GM21737 (cell line): Measurements from ENCODE around the gene AUTS2.
"Not testable (repeated sequence)": the region's sequence is repeated elsewhere in the genome, so short reads cannot be mapped to it uniquely, and the experiment has no call there.

ENCODE experiments used
- ATAC-seq: cut with Tn5 transposase; IDR thresholded peaks from one replicate; pipeline ENCODE4 v1.9.1; 2021; ENCODE audit warnings: mild to moderate bottlenecking, moderate library complexity; ENCODE audit not compliant: unreplicated experiment

Gene AUTS2

DNA sequence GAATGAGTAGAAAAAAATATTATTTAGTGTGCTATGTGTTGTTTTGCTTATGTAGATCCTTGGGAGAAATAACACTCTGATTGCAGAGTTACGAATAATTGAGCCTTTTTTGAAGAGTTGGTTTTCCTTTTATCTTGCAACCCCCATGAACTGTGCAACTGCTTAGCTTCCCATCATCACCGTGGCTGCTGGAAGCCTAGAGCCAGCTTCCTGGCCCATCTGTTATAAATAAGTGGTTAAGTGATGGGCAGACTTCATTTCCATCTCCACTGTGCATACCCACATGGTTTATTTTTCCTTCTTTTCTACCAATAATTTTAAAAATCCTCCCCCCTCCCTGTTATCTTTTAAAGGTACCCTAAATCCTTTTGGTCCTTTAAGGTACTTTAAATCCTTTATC is 978.8 kb downstream of the AUTS2 start:
- no peak for ATAC-seq

GRCh38 chr7:70578131-70578530 is 979.9 kb downstream of the AUTS2 start:
- ATAC-seq = no peak

DNA sequence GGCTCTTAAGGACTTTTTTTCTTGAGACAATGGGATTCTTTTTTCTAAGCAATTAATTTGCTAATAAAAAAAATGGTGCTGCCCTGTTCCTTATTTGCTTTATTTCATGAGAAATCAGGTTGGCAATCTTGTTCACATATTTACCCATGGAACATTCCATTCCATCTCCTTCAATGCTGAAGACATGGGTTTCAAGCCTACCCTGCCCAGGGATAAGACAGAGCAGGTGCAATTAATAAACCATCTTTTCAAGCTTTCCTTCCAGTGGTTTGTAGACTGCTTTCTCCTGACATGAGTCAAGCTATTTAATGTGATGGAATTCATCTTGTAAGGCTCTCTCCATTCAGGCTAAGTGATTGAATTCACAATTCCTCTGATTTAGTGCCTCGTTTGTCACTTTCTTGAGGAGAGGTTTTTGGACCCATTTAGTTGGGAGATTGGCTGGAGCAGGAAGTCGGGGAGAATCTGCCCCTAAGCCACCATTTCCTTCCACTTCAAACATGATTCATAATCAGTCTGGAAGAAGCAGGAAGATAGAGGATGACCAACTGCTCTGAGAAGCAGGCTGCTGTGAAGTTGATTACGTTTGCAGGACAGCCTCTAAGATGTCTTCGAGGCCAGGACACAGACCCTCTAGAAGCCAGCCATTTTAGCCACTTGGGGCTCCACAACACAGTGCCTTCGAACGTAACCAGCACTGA is 981.3 kb downstream of the AUTS2 start:
- ATAC-seq = no peak

DNA sequence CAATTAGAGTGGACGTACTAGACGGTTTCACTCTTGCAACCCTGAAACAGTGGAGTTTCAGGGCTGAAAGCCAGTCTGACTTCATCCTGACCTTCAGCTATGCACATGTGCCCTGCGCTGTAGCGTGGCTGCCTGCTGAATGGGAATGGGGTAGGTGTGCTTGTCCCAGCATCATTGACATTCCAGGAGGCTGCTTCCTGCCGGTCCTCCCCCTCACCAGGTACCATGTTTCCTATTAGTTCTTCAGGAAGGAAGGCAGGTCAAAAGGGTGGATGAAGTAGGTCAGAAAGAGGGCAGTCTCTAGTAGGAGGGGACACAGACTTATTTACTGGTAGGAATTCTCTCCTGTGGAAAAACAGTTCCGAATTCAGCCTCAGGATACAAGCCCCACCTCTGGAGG is 981.9 kb downstream of the AUTS2 start:
- ATAC-seq = no peak

- no peak for ATAC-seq
These were observed 984.9 kb downstream of the AUTS2 start for GRCh38 chr7:70582927-70583895.

- no peak for ATAC-seq
These were observed 985.9 kb downstream of the AUTS2 start for GRCh38 chr7:70583965-70584883.

DNA sequence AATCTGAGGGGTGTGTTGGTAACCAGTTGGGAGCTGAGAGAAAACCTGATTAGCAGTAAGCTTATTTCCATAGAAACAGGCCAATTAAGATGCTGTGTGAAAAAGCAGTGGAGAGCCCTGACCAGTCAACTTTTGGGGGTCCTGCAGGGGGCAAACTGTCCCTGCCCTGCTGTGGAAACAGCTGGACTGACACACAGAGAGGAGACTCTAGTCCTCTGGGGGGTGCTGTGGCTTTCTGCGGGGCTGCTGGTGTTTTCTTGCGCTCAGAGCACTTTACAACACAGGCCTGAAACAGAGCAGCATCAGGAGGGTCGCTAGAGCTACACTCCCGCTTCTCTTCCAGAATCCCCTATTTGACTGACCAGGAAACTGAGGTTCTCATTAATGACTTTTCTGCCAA is 986.8 kb downstream of the AUTS2 start:
- ATAC-seq = no peak

- ATAC-seq = no peak
These were observed 988.5 kb downstream of the AUTS2 start for GRCh38 chr7:70586822-70587221.

DNA sequence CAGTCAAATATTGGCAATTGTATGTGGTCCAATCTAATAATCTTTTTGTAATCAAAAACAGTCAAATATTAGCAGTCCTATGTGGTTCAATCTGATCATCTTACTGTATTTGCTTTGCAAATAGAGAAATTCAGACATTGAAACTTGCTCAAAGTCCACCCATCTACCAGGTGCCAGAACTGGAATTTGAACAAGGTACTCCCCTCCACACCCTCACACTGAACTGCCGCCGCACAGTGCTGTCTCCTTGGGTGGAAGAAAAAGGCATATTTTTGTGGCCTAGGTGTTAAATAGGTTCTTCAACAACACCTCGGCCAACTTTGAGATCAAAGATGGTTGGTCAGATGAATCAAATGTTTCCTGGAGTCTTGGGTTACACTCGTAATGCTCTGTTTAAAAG is 989.5 kb downstream of the AUTS2 start:
- no peak for ATAC-seq

DNA sequence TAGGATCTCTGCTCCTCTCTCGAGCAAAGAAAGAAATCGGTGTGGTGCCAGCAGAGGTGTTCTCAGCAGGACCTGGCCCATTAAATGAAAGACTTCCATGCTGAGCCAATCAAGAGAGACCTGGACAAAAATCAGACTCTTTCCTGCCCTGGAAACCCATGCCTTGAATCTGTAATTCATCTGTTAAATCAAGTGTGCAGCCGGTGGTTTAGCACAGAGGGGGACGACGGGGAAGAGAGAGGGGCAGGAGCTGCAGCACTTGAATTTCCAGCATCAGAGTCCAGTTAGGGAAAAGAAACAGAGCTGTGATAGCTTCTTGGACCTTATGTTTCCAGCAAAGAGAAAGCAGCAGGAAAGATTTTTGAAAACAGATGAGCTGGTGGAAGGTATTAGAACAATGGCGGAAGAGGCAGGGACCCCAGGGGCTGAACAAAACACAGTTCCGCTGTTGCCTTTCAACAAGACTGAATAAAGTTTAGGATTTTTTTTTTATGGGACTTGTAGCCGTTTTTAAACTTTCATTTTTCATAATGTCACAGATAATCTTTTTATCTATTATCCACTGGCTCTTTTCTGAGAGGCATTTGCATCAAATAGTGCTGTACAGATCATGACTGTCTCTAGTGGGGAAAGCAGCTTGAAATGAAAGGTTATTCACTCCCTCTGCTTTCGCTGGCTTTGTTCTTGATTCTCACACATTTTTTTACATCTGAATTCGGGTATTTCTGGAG is 990.1 kb downstream of the AUTS2 start:
- ATAC-seq = no peak

- no peak for ATAC-seq
These were observed 990.7 kb downstream of the AUTS2 start for GRCh38 chr7:70589010-70589409.

GRCh38 chr7:70589590-70589989 is 991.3 kb downstream of the AUTS2 start:
- ATAC-seq = no peak

GRCh38 chr7:70590126-70590854 is 992.0 kb downstream of the AUTS2 start:
- no peak for ATAC-seq

GRCh38 chr7:70591643-70592042 is 993.4 kb downstream of the AUTS2 start:
- ATAC-seq = no peak

DNA sequence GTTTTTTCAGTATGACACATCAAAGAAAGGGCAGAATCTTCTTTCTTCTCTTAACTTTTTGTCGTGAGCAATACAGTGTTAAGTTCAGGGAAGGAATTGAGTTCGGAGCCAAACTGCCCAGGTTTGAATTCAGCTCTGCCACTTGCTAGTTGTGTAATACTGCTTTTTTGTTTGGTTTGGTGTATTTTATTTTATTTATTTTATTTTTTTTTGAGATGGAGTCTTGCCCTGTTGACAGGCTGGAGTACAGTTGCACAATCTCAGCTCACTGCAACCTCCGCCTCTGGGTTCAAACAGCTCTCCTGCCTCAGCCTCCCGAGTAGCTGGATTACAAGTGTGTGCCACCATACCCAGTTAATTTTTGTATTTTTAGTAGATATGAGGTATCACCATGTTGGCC is 993.9 kb downstream of the AUTS2 start:
- no peak for ATAC-seq

DNA sequence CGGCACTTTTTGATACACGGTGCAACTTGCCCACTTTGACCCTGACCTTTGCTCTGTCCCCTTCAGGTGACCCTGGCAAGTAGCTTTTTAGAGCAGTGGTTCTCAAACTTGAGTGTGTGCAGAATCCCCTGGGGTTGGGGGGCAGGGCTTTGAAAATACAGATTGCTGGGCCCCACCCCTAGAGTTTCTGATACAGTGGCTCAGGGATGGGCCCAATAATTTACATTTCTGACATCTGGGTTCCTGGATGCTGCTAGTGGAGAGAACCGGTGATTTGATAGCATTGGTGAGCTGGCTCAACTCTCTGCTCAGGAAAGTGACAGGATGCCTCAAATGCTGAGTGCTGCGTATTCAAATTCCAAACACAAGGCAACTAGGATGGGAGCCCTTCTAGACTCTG is 995.9 kb downstream of the AUTS2 start:
- ATAC-seq = no peak

DNA sequence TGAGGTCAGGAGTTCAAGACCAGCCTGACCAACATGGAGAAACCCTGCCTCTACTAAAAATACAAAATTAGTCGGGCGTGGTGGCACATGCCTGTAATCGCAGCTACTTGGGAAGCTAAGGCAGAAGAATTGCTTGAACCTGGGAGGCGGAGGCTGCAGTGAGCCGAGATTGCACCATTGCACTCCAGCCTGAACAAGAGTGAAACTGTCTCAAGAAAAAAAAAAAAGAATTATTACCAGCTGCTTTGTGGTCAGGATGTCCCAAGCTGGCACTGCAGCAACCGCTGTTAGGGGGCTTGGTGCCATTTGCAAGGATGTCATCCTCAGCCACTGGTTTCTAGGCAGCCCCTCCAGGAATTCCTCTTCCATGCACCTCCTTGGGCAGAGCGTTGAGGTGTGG is 996.6 kb downstream of the AUTS2 start:
- not testable (repeated sequence) for ATAC-seq

- ATAC-seq = no peak
These were observed 997.1 kb downstream of the AUTS2 start for GRCh38 chr7:70595370-70595754.

DNA sequence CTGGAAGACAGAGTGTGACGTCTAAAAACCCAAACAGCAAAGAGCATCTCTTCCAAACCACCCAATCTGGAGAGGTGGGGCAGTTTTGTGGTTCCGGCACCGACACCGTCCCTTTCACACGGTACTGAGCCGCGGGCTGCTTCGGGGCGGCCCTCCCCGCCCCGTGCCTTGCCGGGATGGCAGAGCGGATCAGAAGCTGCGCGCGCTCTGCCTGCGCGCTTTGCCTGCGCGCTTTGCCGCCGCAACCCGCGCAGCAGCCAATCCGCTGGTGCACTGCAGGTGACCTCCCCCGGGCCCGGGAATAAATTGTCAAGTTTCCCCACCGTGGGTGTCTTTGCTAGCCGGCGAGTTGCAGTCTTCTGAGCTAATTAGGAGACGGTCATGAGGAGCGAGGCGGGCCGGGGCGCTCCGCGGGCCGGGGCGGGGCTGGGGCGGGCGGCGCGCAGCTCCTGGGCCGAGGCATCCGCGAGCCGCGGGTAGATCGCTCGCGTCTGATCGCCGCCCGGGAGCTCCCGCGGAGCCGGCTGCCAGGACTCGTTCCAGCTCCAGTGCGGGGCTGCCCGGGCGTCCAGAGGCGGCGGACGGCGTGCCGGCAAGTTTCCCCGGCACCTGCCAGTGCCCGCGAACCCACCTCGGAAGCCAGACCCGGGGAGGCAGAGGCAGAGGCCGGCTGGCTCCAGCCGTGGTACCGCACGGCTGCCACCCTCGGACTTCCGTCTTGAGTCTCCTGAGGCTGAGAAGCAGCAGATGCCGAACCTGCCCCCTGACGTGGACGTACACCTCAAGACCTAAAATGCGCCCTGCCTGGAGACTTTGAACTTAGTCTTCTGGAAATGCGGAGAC is 997.7 kb downstream of the AUTS2 start:
- ATAC-seq = no peak
